Body of pancreas (tissue), 4 donors: ENCODE measurements around the gene GATAD2B.
"Not testable (repeated sequence)": the region's sequence is repeated elsewhere in the genome, so short reads cannot be mapped to it uniquely, and the experiment has no call there.

ENCODE experiments used
- POLR2A ChIP-seq, 3 donors: fragments of 450-650 bp; IDR thresholded peaks; one replicate each; pipeline ENCODE4 v1.6.1; 2016; ENCODE audit warnings: antibody characterized with exemption in 3 of 3, mild to moderate bottlenecking in 2 of 3
- TF ChIP-seq, protein P1 (sequence below), 7 experiments: fragments of 450-650 bp in 4 of 7; fragments of 200-600 bp in 3 of 7; sonication (generic) in 3 of 7; IDR thresholded peaks; one replicate each; pipeline ENCODE4 v1.5.1; 2016 to 2019; ENCODE audit warnings: antibody characterized with exemption in 7 of 7

- TF ChIP-seq, protein P1, sequence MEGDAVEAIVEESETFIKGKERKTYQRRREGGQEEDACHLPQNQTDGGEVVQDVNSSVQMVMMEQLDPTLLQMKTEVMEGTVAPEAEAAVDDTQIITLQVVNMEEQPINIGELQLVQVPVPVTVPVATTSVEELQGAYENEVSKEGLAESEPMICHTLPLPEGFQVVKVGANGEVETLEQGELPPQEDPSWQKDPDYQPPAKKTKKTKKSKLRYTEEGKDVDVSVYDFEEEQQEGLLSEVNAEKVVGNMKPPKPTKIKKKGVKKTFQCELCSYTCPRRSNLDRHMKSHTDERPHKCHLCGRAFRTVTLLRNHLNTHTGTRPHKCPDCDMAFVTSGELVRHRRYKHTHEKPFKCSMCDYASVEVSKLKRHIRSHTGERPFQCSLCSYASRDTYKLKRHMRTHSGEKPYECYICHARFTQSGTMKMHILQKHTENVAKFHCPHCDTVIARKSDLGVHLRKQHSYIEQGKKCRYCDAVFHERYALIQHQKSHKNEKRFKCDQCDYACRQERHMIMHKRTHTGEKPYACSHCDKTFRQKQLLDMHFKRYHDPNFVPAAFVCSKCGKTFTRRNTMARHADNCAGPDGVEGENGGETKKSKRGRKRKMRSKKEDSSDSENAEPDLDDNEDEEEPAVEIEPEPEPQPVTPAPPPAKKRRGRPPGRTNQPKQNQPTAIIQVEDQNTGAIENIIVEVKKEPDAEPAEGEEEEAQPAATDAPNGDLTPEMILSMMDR (IDR thresholded peaks at IDR 0.05) = not testable (repeated sequence)
- not testable (repeated sequence) for TF ChIP-seq POLR2A (IDR thresholded peaks at IDR 0.05)
Measured at GRCh38 chr1:153905908-153906307, 16.9 kb downstream of the GATAD2B start.
